Activated CD4-positive, alpha-beta memory T cell treated with anti-CD3 and anti-CD28 coated beads for 36 hours (primary cell): ENCODE measurements around the gene PSMA2. TPM values are rescaled to one million over a fixed set of nuclear protein-coding genes. Genes with fewer than 3 reads are reported as not detected.
A peak's percentile ranks its signal among the peaks of the same experiment; 100 is the strongest.

Experiments
- CTCF ChIA-PET: fragments of 350-600 bp; sonication (Branson Sonifier 250); formaldehyde crosslinking; loops from one replicate; lab custom pipeline; 2021; ENCODE audit warnings: antibody characterized with exemption, inconsistent platforms; lab: Charles Lee
- POLR2A ChIA-PET: fragments of 350-600 bp; sonication (Branson Sonifier 250); formaldehyde crosslinking; loops from one replicate; lab custom pipeline; 2021; ENCODE audit warnings: antibody characterized with exemption; lab: Charles Lee
- DNase-seq: peaks from one replicate; pipeline ENCODE4 v3.0.0-alpha.2; 2020
- H3K27ac Mint-ChIP-seq: one replicate; pipeline ENCODE4 v1.8.0; 2021; ENCODE audit warnings: mixed read lengths
- H3K27me3 Mint-ChIP-seq: one replicate; pipeline ENCODE4 v1.8.0; 2021; ENCODE audit warnings: mixed read lengths
- H3K36me3 Mint-ChIP-seq: one replicate; pipeline ENCODE4 v1.8.0; 2021; ENCODE audit warnings: mixed read lengths
- H3K4me1 Mint-ChIP-seq: one replicate; pipeline ENCODE4 v1.8.0; 2021; ENCODE audit warnings: low read depth, mixed read lengths
- H3K4me3 Mint-ChIP-seq: one replicate; pipeline ENCODE4 v1.8.0; 2021; ENCODE audit warnings: mild to moderate bottlenecking, mixed read lengths
- H3K9me3 Mint-ChIP-seq: one replicate; pipeline ENCODE4 v1.8.0; 2021; ENCODE audit warnings: mixed read lengths
- intact Hi-C: fragments of 100-400 bp; cut with micrococcal nuclease; formaldehyde crosslinking; loops from one replicate; pipeline ENCODE4 v1.15.1; 2023
- total RNA-seq, 2 experiments: library from RNA; stranded (reverse); gene quantifications; one replicate each; pipeline ENCODE4 v1.2.3, GENCODE V29; 2021

The PSMA2 gene
- total RNA-seq, 2 experiments from 2014 or later: 196 to 200 TPM

- Mint-ChIP-seq H3K9me3 (peaks cover 5% of the 10 kb centered on the region), H3K27ac (no peak overlapping the region), H3K36me3 (peaks cover 3% of the 10 kb centered on the region), H3K4me3 (no peak overlapping the region), H3K27me3 (peaks cover 5% of the 10 kb centered on the region), H3K4me1 (peaks cover 9% of the 10 kb centered on the region)
- no peak for DNase-seq
- CTCF ChIA-PET: interaction anchor here (1.9 kb wide), 1 partner anchor 19 kb away, joined by 6 read pairs; no protein-coding TSS in a partner anchor
- intact Hi-C loops: no loop called here
- POLR2A ChIA-PET: no interaction called here
Observed at GRCh38 chr7:42960762-42961161, 28.8 kb upstream of the PSMA2 start.

DNA sequence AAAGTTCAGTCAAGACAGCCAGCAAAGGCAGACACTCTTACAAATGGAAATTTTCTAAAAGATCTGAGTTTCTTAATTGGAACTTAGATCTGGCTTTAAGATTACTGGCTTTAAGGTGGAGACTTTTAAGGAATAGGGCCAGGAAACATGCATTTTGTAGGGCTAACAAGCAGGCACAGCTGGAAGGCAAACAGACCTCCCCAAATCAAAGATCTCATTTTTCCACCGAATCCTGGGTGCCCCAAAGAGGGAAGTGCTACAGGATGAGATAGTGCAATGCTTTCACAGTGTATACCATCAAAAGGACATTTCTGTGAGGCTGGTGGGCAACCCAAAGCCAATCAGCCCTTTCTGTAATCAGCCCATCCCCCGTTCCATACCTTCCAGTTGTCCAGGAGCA is 27.6 kb upstream of the PSMA2 start:
- Mint-ChIP-seq H3K36me3 (peaks cover 3% of the 10 kb centered on the region), H3K27me3 (peaks cover 5% of the 10 kb centered on the region), H3K4me3 (no peak overlapping the region), H3K9me3 (peaks cover 12% of the 10 kb centered on the region), H3K4me1 (no peaks in the 10 kb centered on the region), H3K27ac (no peak overlapping the region)
- ChIA-PET CTCF (interaction anchor here (1.9 kb wide), 1 partner anchor 18 kb away, joined by 6 read pairs; no protein-coding TSS in a partner anchor), POLR2A (no interaction called here)
- intact Hi-C loops: no loop called here
- no peak for DNase-seq

DNA sequence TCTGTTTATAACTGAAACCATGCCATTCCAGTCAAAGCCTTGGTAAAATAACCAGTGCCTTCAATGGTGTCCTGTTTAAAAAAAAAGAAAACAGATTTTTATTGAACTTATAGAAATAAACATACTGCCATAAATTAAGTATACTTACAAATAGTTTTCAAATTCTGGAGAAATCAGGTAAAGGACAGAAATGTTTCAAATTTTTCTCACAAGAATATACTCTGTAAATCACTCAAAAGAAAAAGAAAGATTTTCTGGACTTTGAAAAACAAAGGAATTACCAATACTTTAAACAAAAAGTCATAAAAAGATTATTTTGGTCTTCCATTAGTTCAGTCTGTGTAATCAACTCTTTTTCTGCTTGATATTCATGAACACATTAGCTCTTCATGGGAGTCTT is 24.1 kb upstream of the PSMA2 start:
- Mint-ChIP-seq H3K4me1 (no peaks in the 10 kb centered on the region), H3K36me3 (peaks cover 3% of the 10 kb centered on the region), H3K4me3 (no peak overlapping the region), H3K27me3 (peaks cover 5% of the 10 kb centered on the region), H3K27ac (no peak overlapping the region), H3K9me3 (peaks cover 12% of the 10 kb centered on the region)
- ChIA-PET CTCF (no interaction called here), POLR2A (no interaction called here)
- no peak for DNase-seq
- intact Hi-C loops: no loop called here

GRCh38 chr7:42953994-42954393 is 22.0 kb upstream of the PSMA2 start:
- CTCF ChIA-PET: interaction anchor here (1.9 kb wide), 1 partner anchor 13 kb away, joined by 8 read pairs; no protein-coding TSS in a partner anchor
- POLR2A ChIA-PET: no interaction called here
- peaks cover 3% of the 10 kb centered on the region for H3K36me3 Mint-ChIP-seq
- peaks cover 12% of the 10 kb centered on the region for H3K9me3 Mint-ChIP-seq
- H3K27ac Mint-ChIP-seq: no peak overlapping the region
- no peaks in the 10 kb centered on the region for H3K4me1 Mint-ChIP-seq
- no peaks in the 10 kb centered on the region for H3K27me3 Mint-ChIP-seq
- DNase-seq: no peak
- H3K4me3 Mint-ChIP-seq: no peak overlapping the region
- intact Hi-C loops: no loop called here

DNA sequence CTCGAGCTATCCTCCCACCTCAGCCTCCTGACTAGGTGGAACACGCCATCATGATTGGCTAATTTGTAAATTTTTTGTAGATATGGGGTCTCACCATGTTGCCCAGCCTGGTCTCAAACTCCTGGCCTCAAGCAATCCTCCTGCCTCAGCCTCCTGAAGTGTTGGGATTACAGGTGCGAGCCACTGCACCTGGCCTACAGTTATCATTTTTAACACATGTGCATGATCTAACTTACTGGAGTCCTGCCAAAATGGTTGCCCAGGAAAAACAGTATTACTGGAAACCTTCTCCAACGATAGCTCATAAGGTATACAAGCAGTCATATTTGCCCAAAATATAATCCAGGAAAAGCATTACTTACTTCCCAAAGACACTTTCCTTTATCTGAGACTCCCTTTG is 20.4 kb upstream of the PSMA2 start:
- H3K4me1 Mint-ChIP-seq: no peaks in the 10 kb centered on the region
- POLR2A ChIA-PET: no interaction called here
- H3K27ac Mint-ChIP-seq: no peak overlapping the region

DNA sequence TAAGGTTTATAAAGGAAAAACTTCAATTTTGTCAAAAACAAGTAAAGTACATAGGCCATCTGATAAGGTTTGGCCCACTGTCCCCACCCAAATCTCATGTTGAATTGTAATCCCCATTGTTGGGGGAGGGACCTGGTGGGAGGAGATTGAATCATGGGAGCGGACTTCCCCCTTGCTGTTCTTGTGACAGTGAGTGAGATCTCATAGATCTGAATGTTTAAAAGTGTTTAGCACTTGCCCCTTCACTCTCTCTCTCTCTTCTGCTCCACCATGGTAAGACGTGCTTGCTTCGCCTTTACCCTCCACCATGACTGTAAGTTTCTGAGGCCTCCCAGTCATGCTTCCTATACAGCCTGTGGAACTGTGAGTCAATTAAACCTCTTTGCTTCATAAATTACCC is 18.4 kb upstream of the PSMA2 start:
- DNase-seq: no peak
- Mint-ChIP-seq H3K9me3 (peaks cover 5% of the 10 kb centered on the region), H3K27ac (no peak overlapping the region), H3K36me3 (no peaks in the 10 kb centered on the region), H3K27me3 (no peaks in the 10 kb centered on the region), H3K4me1 (peaks cover 10% of the 10 kb centered on the region), H3K4me3 (no peak overlapping the region)
- intact Hi-C loops: no loop called here
- ChIA-PET CTCF (interaction anchor here (2.0 kb wide), 1 partner anchor 9 kb away, joined by 10 read pairs; no protein-coding TSS in a partner anchor), POLR2A (no interaction called here)

More for the DNA sequence above, 20.4 kb upstream of the PSMA2 start:
- intact Hi-C loops: no loop called here
- DNase-seq: no peak
- CTCF ChIA-PET: interaction anchor here (2.0 kb wide), 1 partner anchor 11 kb away, joined by 10 read pairs; no protein-coding TSS in a partner anchor
- peaks cover 12% of the 10 kb centered on the region for H3K9me3 Mint-ChIP-seq
- H3K36me3 Mint-ChIP-seq: peaks cover 3% of the 10 kb centered on the region
- no peaks in the 10 kb centered on the region for H3K27me3 Mint-ChIP-seq
- H3K4me3 Mint-ChIP-seq: no peak overlapping the region

- no peaks in the 10 kb centered on the region for H3K27me3 Mint-ChIP-seq
- intact Hi-C loops: no loop called here
- H3K4me3 Mint-ChIP-seq: no peak overlapping the region
- no peaks in the 10 kb centered on the region for H3K9me3 Mint-ChIP-seq
- ChIA-PET POLR2A (no interaction called here), CTCF (interaction anchor here (0.7 kb wide), 1 partner anchor 635 kb away, joined by 3 read pairs; the partner anchor contains the start of gene STK17A)
- no peak for DNase-seq
- peaks cover 10% of the 10 kb centered on the region for H3K4me1 Mint-ChIP-seq
- no peak overlapping the region for H3K27ac Mint-ChIP-seq
- no peaks in the 10 kb centered on the region for H3K36me3 Mint-ChIP-seq
Observed at GRCh38 chr7:42947521-42947920, 15.5 kb upstream of the PSMA2 start.

DNA sequence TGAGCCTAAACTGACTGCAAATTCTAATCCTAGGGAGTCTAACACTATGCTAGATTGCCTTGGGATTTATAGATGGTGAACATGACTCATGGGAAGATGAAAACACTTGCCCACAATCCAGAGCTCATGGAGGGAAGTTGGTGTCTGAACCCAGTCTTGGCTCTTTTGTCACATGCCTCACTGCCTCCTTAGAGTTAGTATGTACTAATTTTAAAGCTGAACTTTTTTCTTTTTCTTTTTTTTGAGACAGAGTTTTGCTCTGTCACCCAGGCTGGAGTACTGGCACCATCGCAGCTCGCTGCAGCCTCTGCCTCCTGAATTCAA is 14.6 kb upstream of the PSMA2 start:
- POLR2A ChIA-PET: no interaction called here
- CTCF ChIA-PET: interaction anchor here (1.7 kb wide), 1 partner anchor 493 kb away, joined by 6 read pairs; no protein-coding TSS in a partner anchor
- no peak overlapping the region for H3K4me3 Mint-ChIP-seq
- no peaks in the 10 kb centered on the region for H3K36me3 Mint-ChIP-seq
- no peaks in the 10 kb centered on the region for H3K9me3 Mint-ChIP-seq
- H3K27me3 Mint-ChIP-seq: no peaks in the 10 kb centered on the region
- no peak for DNase-seq
- intact Hi-C loops: no loop called here
- H3K27ac Mint-ChIP-seq: no peak overlapping the region
- peaks cover 10% of the 10 kb centered on the region for H3K4me1 Mint-ChIP-seq

DNA sequence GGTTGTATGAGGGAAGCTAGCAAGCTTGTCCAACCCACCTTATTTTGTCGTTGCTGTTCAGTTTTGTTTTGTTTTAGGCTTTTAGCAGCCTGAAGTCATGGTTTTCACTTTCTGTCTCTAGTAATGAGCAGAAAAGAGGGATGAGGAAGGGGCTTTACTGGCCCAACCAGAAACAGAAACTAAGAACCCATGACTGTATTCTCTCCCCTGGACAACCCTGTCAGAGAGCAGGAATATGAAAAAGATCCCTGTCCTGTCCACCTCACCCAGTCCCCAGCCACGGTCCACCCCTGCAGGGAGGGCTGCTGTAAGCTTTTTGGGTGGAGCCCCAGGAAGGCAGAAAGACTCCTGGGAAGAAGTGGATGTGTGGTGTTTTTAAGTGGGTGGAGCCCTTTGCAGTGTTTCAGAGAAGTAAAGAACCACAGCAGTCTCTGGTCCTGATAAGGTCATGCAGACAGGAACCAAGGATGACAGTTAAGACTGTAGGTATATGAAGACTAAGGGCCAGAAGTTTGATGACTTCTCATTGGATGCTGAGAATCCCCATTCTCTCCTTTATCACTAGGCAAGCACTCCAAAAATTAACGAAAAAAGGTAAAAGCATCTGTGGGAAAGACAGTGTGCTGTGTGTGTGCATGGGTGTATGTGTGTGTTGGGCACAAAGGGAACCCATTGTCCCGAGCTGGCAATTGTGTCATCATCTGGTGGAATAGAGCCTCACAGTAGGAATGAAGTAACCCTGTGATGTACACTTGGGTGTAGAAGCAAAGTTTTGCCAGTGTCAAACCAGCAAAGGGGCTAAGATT is 14.1 kb upstream of the PSMA2 start:
- intact Hi-C loops: no loop called here
- ChIA-PET CTCF (interaction anchor here (1.7 kb wide), 1 partner anchor 494 kb away, joined by 6 read pairs; no protein-coding TSS in a partner anchor), POLR2A (no interaction called here)
- peak; percentile 33 for DNase-seq
- H3K27me3 Mint-ChIP-seq: no peaks in the 10 kb centered on the region
- H3K9me3 Mint-ChIP-seq: no peaks in the 10 kb centered on the region
- no peaks in the 10 kb centered on the region for H3K36me3 Mint-ChIP-seq
- peaks cover 12% of the 10 kb centered on the region for H3K4me1 Mint-ChIP-seq
- peak overlapping the region; percentile 3 for H3K27ac Mint-ChIP-seq
- peak overlapping the region; percentile 13 for H3K4me3 Mint-ChIP-seq

DNA sequence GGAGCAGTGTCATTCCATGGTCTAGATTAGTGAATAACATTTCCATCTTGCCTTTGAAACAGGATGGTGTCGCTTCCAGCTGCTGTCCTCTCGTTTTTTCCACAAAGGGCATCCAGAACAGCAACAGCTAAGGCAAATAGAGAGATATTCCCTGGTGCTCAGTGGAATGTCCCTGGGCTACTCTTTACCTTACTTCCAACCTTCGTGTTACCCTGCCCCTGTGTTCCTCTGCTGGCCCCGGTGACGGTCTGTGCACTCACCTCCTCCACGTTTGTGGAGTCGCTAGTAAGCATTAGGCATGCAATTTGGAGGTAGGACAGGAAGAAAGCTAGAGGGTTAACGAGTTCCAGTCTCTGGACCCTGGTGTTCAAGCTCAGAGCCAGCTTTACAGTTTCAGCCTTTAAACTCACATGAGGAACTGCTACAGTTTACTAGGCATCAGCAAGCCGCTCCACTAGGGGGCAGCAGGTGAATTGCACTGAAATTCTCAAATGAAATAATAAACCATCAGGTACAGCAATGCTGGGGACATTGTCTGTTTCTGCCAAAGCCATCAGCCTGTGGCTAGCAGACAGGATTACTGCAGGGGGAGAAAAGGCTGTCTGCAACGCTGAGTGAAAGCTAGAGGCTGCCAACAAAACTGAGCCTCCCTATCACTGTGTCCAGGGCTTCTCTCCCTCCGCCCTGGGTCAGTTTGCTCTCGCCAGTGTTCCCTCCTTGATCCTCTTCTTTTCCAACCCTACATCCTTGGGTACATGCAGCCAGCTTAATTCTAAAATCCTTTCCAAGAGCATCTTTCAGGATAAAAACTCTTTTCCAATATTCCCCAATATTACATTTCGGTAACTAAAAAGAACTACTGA is 9.2 kb upstream of the PSMA2 start:
- peaks cover 39% of the 10 kb centered on the region for H3K4me1 Mint-ChIP-seq
- H3K27ac Mint-ChIP-seq: no peak overlapping the region
- intact Hi-C loops: loop anchor here (1.0 to 2.0 kb wide), 5 partner anchors 9 to 499 kb away; partner anchors contain the start of genes MRPL32 and PSMA2
- H3K4me3 Mint-ChIP-seq: no peak overlapping the region
- no peaks in the 10 kb centered on the region for H3K9me3 Mint-ChIP-seq
- no peaks in the 10 kb centered on the region for H3K27me3 Mint-ChIP-seq
- CTCF ChIA-PET: interaction anchor here (0.6 to 2.9 kb wide), 25 partner anchors 9 to 895 kb away, joined by 3 to 25 read pairs (median 4); partner anchors contain the start of genes MRPL32 and PSMA2
- peak; percentile 84 for DNase-seq
- POLR2A ChIA-PET: interaction anchor here (1.2 kb wide), 1 partner anchor 9 kb away, joined by 4 read pairs; the partner anchor contains the start of genes MRPL32 and PSMA2
- H3K36me3 Mint-ChIP-seq: peaks cover 14% of the 10 kb centered on the region

DNA sequence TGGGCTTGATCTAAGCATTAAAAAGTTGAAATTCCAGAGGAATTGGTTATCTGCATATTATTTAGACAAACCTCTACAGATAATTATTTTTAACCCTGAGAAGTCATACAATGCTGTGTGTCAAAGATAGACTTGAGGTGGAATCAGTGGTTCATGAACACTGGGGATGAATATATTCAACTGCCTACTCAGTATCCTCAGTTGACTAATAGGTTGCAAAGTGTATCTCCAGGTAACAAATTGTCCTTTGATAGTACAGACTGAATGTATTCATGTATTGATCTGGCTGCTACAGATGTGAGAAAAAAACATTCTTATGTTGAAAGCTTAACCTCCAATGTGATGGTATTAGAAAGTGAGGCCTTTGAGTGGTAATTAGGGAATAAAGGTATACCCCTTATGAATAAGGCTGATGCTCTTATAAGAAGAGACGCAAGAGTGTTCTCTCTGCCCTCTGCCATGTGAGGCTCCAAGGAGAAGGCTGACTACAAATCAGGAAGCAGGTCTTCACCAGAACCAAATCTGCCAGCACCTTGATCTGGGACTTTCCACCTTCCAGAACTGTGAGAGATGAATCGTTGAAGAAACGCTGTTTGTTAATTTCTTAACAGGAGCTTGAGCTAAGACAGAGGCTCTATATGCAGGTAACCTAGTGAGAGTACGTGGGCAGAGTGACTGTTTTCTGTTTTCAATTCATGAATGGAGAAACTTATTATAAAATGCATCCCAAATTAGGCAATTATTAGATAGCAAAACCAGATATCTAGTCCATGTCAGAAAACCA is 7.7 kb upstream of the PSMA2 start:
- peaks cover 42% of the 10 kb centered on the region for H3K4me1 Mint-ChIP-seq
- H3K27me3 Mint-ChIP-seq: no peaks in the 10 kb centered on the region
- H3K9me3 Mint-ChIP-seq: no peaks in the 10 kb centered on the region
- ChIA-PET CTCF (interaction anchor here (1.5 to 2.9 kb wide), 3 partner anchors 13 to 322 kb away, joined by 3 to 25 read pairs (median 8); no protein-coding TSS in a partner anchor), POLR2A (no interaction called here)
- peak overlapping the region; percentile 81 for H3K27ac Mint-ChIP-seq
- intact Hi-C loops: loop anchor here (1.0 to 10.0 kb wide), 4 partner anchors 7 to 785 kb away; partner anchors contain the start of genes COA1, MRPL32, PSMA2 and STK17A
- H3K4me3 Mint-ChIP-seq: no peak overlapping the region
- H3K36me3 Mint-ChIP-seq: peaks cover 24% of the 10 kb centered on the region
- DNase-seq: peak; percentile 26
